HG03558 (cell line): ENCODE data around the gene ABI1.
"Not testable (repeated sequence)": the region's sequence is repeated elsewhere in the genome, so short reads cannot be mapped to it uniquely, and the experiment has no call there.

Experiments
- ATAC-seq: cut with Tn5 transposase; IDR thresholded peaks from one replicate; pipeline ENCODE4 v1.9.1; 2021; ENCODE audit warnings: moderate number of reproducible peaks; ENCODE audit not compliant: unreplicated experiment; ENCODE audit errors: extremely low read depth

ABI1 gene

GRCh38 chr10:26806557-26806956 is 54.2 kb downstream of the ABI1 start:
- no peak for ATAC-seq

GRCh38 chr10:26805567-26806245 is 55.1 kb downstream of the ABI1 start:
- no peak for ATAC-seq

GRCh38 chr10:26804418-26805393 is 56.1 kb downstream of the ABI1 start:
- no peak for ATAC-seq

- no peak for ATAC-seq
Measured at GRCh38 chr10:26803849-26804248, 56.9 kb downstream of the ABI1 start.

GRCh38 chr10:26802527-26802926 is 58.2 kb downstream of the ABI1 start:
- ATAC-seq: no peak

GRCh38 chr10:26801831-26802230 is 58.9 kb downstream of the ABI1 start:
- no peak for ATAC-seq

- ATAC-seq: no peak
Measured at GRCh38 chr10:26801274-26801673, 59.5 kb downstream of the ABI1 start.

- no peak for ATAC-seq
Measured at GRCh38 chr10:26800468-26800867, 60.3 kb downstream of the ABI1 start.

GRCh38 chr10:26799342-26799741 is 61.4 kb downstream of the ABI1 start:
- peak; percentile 45 for ATAC-seq

- ATAC-seq: no peak
Measured at GRCh38 chr10:26798298-26798697, 62.5 kb downstream of the ABI1 start.

GRCh38 chr10:26797340-26797739 is 63.4 kb downstream of the ABI1 start:
- ATAC-seq: no peak

- no peak for ATAC-seq
Measured at GRCh38 chr10:26792758-26793495, 67.8 kb downstream of the ABI1 start.

- ATAC-seq: no peak
Measured at GRCh38 chr10:26790221-26790995, 70.3 kb downstream of the ABI1 start.

- ATAC-seq: not testable (repeated sequence)
Measured at GRCh38 chr10:26789779-26790178, 71.0 kb downstream of the ABI1 start.

GRCh38 chr10:26787362-26787761 is 73.4 kb downstream of the ABI1 start:
- no peak for ATAC-seq

- no peak for ATAC-seq
Measured at GRCh38 chr10:26781797-26782196, 79.0 kb downstream of the ABI1 start.

GRCh38 chr10:26780793-26781601 is 79.8 kb downstream of the ABI1 start:
- ATAC-seq: peak; percentile 69

- no peak for ATAC-seq
Measured at GRCh38 chr10:26780106-26780792, 80.5 kb downstream of the ABI1 start.
